Panc1 (cell line): Measurements from ENCODE around the gene NFATC3. TPM values are rescaled to one million over a fixed set of nuclear protein-coding genes. Genes with fewer than 3 reads are reported as not detected.

Experiments
- ATAC-seq: fragments of 200-7000 bp; cut with Tn5 transposase; 2 replicates; pipeline ENCODE4 v1.9.1; 2020; ENCODE audit warnings: mild to moderate bottlenecking, moderate library complexity
- BruUV-seq: library from RNA; stranded (reverse); fragments of 400-500 nt; replicated peaks from 2 replicates; lab custom pipeline; 2021; lab: Mats Ljungman, UMichigan
- CTCF ChIA-PET: fragments of 300-600 bp; sonication (Branson Sonifier 250); formaldehyde crosslinking; loops from one replicate; lab custom pipeline; 2022; ENCODE audit warnings: antibody characterized with exemption; lab: Charles Lee
- POLR2A ChIA-PET: fragments of 300-600 bp; sonication (Branson Sonifier 250); formaldehyde crosslinking; loops from one replicate; lab custom pipeline; 2022; ENCODE audit warnings: antibody characterized with exemption; lab: Charles Lee
- DNase-seq: peaks from one replicate; pipeline ENCODE4 v3.0.0-alpha.2; 2010; ENCODE audit warnings: low read depth, low spot score
- H3K27ac ChIP-seq: 2 replicates; pipeline ENCODE4 v1.5.1; 2011; ENCODE audit warnings: mild to moderate bottlenecking, low read length, inconsistent platforms
- H3K27me3 ChIP-seq: fragments of 200-500 bp; sonication (Bioruptor generic); 2 replicates; pipeline ENCODE4 v1.6.0; 2014; ENCODE audit warnings: low read length, inconsistent platforms; ENCODE audit not compliant: control insufficient read depth, insufficient read depth
- H3K36me3 ChIP-seq: fragments of 200-500 bp; sonication (Bioruptor generic); 2 replicates; pipeline ENCODE4 v1.5.1; 2014; ENCODE audit warnings: inconsistent platforms, mild to moderate bottlenecking, low read length, moderate library complexity; ENCODE audit not compliant: control insufficient read depth, insufficient read depth
- H3K4me1 ChIP-seq: 2 replicates; pipeline ENCODE4 v1.5.1; 2011; ENCODE audit warnings: inconsistent platforms, mild to moderate bottlenecking, low read length, moderate library complexity; ENCODE audit not compliant: control insufficient read depth, insufficient read depth
- H3K4me3 ChIP-seq, 2 experiments: 2 replicates each; pipeline ENCODE4 v1.5.1; 2011 to 2012; ENCODE audit warnings: low read depth in 2 of 2, low read length in 2 of 2, mild to moderate bottlenecking in 2 of 2, inconsistent platforms in 1 of 2, moderate library complexity in 1 of 2
- H3K9me3 ChIP-seq: fragments of 200-500 bp; sonication (Bioruptor generic); 2 replicates; pipeline ENCODE4 v1.5.1; 2014; ENCODE audit warnings: low read depth, mild to moderate bottlenecking, inconsistent platforms, low read length, moderate library complexity; ENCODE audit not compliant: control insufficient read depth, insufficient read depth
- CTCF ChIP-seq: fragments of 450-650 bp; IDR thresholded peaks from 2 replicates; pipeline ENCODE4 v1.5.1; 2017; ENCODE audit warnings: mild to moderate bottlenecking
- POLR2AphosphoS5 ChIP-seq: IDR thresholded peaks from 2 replicates; pipeline ENCODE4 v1.6.1; 2012; ENCODE audit warnings: mild to moderate bottlenecking, low read depth, low read length, moderate library complexity
- SIN3A ChIP-seq: IDR thresholded peaks from 2 replicates; pipeline ENCODE4 v1.6.1; 2012; ENCODE audit warnings: low read depth, mild to moderate bottlenecking, low read length, moderate library complexity, borderline replicate concordance; ENCODE audit not compliant: insufficient read depth
- TCF7L2 ChIP-seq: IDR thresholded peaks from 2 replicates; pipeline ENCODE4 v1.6.1; 2011; ENCODE audit warnings: mild to moderate bottlenecking, low read depth, low read length, inconsistent platforms
- in situ Hi-C: cut with HindIII; loops from 2 replicates; pipeline ENCODE4 v1.10.0; 2016; ENCODE audit warnings: low sequenced_read_pairs, low pct_unique_long_range_greater_than_20kb
- intact Hi-C: fragments of 100-400 bp; cut with micrococcal nuclease; formaldehyde crosslinking; loops from one replicate; pipeline ENCODE4 v1.10.0; 2022; ENCODE audit not compliant: unreplicated experiment
- total RNA-seq: library from RNA; stranded (reverse); gene quantifications from one replicate; pipeline ENCODE4 v1.2.1, GENCODE V29; 2021; ENCODE audit not compliant: unreplicated experiment
- TF ChIP-seq, protein P1 (sequence below), 2 experiments: IDR thresholded peaks; 2 replicates each; pipeline ENCODE4 v1.6.1; 2011 to 2012; ENCODE audit warnings: low read depth in 2 of 2, control low read depth in 1 of 2, low read length in 1 of 2, mild to moderate bottlenecking in 1 of 2, moderate library complexity in 1 of 2; ENCODE audit not compliant: insufficient read depth in 1 of 2

NFATC3 gene
- total RNA-seq, 1 experiment from 2014 or later: 24.8 TPM

DNA sequence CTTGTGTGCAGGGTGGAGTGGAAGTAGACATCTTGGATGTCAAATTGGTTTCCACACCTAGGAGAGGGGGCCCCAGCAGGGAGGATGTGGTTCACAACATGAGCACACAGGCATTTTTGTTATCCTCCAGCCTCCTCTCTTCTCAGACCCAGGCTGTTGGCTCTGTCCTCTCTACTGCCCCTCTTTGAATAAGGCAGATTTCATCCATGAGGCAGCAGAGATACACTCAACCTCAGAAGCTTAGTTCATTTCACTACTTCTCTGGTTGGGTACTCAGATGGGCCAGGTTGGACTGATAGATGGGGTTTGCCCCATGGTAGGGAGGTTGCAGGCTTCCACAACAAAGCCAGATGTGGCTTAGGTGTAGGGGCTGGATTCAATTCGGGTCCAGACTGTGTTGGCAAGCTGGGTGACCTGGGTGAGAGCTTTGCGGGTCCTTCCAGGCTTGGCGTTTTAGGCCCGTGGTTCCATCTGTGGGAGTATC is 22.2 kb upstream of the NFATC3 start:
- DNase-seq: no peak
- Histone ChIP-seq H3K36me3 (no peaks in the 10 kb centered on the region), H3K9me3 (no peaks in the 10 kb centered on the region), H3K27me3 (no peaks in the 10 kb centered on the region), H3K27ac (no peak overlapping the region), H3K4me3 (no peak overlapping the region), H3K4me1 (no peaks in the 10 kb centered on the region)
- ChIA-PET POLR2A (no interaction called here), CTCF (no interaction called here)
- in situ Hi-C loops (no loop called here), intact Hi-C loops (no loop called here)
- TF ChIP-seq TCF7L2 (no peak), SIN3A (no peak), CTCF (no peak), POLR2AphosphoS5 (no peak)
- TF ChIP-seq, protein P1, sequence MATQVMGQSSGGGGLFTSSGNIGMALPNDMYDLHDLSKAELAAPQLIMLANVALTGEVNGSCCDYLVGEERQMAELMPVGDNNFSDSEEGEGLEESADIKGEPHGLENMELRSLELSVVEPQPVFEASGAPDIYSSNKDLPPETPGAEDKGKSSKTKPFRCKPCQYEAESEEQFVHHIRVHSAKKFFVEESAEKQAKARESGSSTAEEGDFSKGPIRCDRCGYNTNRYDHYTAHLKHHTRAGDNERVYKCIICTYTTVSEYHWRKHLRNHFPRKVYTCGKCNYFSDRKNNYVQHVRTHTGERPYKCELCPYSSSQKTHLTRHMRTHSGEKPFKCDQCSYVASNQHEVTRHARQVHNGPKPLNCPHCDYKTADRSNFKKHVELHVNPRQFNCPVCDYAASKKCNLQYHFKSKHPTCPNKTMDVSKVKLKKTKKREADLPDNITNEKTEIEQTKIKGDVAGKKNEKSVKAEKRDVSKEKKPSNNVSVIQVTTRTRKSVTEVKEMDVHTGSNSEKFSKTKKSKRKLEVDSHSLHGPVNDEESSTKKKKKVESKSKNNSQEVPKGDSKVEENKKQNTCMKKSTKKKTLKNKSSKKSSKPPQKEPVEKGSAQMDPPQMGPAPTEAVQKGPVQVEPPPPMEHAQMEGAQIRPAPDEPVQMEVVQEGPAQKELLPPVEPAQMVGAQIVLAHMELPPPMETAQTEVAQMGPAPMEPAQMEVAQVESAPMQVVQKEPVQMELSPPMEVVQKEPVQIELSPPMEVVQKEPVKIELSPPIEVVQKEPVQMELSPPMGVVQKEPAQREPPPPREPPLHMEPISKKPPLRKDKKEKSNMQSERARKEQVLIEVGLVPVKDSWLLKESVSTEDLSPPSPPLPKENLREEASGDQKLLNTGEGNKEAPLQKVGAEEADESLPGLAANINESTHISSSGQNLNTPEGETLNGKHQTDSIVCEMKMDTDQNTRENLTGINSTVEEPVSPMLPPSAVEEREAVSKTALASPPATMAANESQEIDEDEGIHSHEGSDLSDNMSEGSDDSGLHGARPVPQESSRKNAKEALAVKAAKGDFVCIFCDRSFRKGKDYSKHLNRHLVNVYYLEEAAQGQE (IDR thresholded peaks at IDR 0.05; ENCODE audit: insufficient read depth in 1 of 2, low read depth in 2 of 2, low read length in 1 of 2): no peak
- no peak for ATAC-seq
- BruUV-seq: no TSS peak

DNA sequence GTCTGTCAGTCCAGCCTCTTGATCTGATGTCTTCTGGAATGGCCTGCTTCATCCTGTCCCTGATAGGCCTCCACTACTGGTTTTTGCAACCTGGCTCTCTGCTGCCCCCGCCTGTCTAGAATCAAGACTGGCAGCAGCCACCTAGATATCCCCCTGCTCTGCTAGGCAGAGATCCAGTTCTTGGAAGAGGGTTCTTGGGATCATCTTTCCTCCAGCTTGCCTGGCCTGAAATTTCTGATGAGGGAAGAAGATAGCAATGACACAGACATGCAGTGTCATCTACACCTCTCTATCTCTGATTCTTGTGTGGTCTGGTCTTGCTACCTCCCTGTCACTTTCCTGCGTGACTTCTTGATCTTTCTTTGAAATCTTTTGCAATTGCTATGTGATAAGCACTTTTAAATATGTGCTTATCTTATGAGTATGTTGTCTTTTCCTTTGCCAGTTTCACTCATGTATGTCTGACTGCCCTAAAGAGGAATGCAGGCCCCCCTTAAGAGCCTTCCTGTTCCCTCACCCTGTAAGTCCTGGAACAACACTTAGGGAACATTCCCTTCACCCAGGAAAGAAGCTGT is 20.3 kb upstream of the NFATC3 start:
- H3K4me3 ChIP-seq: no peak overlapping the region
- H3K36me3 ChIP-seq: no peaks in the 10 kb centered on the region
- H3K4me1 ChIP-seq: no peaks in the 10 kb centered on the region
- ChIA-PET POLR2A (interaction anchor here (0.6 to 0.7 kb wide), 2 partner anchors 24 to 174 kb away, joined by 3 to 4 read pairs; no protein-coding TSS in a partner anchor), CTCF (interaction anchor here (0.6 to 0.7 kb wide), 2 partner anchors 21 to 57 kb away, joined by 4 to 7 read pairs; no protein-coding TSS in a partner anchor)
- H3K9me3 ChIP-seq: no peaks in the 10 kb centered on the region
- TF ChIP-seq SIN3A: no peak
- peak; percentile 87 for TF ChIP-seq CTCF
- DNase-seq (no peak), ATAC-seq (peak; percentile 97)
- no TSS peak for BruUV-seq
- in situ Hi-C loops (no loop called here), intact Hi-C loops (no loop called here)
- H3K27ac ChIP-seq: no peak overlapping the region
- H3K27me3 ChIP-seq: no peaks in the 10 kb centered on the region
